HG03108 (cell line): ENCODE data around the gene RAPGEF1.
A peak's percentile ranks its signal among the peaks of the same experiment; 100 is the strongest.

Source experiments
- ATAC-seq: cut with Tn5 transposase; IDR thresholded peaks from one replicate; pipeline ENCODE4 v1.9.1; 2021; ENCODE audit warnings: moderate library complexity; ENCODE audit not compliant: unreplicated experiment

Gene RAPGEF1

DNA sequence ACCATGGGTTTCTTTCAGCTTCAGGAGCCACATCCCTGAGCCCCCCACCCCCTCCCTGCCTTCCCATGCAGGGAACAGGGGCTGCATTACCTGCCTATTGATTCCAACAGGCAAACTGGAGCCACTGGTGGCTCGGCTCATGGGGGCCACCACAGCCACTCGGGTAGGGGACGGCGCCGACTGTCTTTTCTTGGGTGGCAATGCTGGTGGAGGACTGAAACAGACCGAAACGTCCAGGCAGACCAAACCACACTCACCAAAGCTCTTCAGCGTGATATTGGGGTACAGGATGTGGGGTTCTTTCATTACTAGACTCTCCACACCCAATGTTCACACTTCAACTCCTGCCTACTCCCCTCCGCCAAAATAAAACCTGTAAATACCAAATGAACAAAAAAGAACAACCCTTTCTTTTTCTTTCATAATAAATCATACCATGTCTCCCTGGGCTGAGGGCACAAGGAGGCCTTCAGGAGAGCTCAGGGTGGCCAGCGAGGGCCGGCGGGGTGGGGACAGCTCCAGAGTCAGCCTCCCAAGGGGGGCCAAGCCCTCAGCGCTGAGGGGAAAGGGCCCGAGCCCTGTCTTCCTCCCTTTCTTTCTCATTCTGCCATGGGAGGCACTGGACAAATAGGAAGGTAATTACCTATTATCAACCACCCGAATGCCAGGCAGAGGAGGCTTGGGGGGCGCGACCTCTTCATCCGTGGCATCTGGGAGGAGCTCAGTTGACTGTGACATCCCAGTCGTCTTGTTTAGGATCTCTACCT, 111.2 kb downstream of the RAPGEF1 start:
- no peak for ATAC-seq

DNA sequence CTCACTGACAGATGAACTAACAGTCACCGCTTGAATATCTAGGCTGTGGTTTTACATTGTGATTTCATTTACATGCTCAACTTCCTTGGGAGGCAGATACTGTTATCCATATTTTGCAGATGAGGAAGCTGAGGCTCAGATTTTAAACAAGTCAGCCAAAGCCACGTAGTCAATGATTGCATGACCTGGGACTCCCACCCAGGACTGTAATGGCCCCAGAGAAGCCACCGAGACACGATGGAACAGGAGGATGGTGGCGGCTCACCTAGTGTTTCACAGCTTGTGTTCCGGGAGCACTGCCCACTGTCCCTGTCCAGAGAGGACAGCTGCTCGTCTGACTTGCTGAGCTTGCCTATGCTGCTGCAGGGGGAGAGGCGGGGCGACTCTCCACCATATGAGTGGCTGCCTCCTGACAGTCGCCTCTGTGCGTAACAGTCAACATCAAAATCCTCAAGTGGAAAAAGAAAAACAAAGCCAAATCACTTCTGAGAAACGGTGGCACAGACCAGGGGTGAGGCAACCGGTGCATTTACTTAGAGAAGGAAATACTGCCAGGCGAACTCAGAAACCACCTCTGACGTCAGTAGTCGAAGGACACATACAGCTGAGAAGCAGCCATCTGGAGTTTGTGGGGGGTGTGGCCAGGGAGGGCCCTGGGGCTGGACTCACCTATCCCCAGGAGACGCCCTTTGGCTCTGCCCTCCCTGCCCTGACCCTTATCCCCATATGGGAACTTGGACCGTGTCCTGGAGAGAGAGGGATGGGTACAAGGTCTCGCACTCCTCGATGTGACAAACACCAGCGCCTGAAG, 112.0 kb downstream of the RAPGEF1 start:
- peak; percentile 42 for ATAC-seq

DNA sequence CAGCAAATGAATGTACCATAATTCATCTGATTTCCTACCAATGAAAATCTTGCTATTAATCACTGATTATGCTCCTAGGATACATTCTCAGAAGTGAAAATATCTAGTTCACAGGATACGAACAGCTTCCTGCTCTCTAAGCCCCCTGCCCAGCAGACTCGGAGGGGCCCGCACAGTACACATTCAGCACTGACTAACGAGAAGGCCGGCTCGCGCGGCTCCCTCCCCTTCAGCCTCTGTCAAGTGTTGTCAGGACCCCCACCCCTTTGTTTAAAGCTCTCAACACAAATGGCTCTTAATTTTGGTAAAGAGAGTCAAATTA, 112.6 kb downstream of the RAPGEF1 start:
- no peak for ATAC-seq

DNA sequence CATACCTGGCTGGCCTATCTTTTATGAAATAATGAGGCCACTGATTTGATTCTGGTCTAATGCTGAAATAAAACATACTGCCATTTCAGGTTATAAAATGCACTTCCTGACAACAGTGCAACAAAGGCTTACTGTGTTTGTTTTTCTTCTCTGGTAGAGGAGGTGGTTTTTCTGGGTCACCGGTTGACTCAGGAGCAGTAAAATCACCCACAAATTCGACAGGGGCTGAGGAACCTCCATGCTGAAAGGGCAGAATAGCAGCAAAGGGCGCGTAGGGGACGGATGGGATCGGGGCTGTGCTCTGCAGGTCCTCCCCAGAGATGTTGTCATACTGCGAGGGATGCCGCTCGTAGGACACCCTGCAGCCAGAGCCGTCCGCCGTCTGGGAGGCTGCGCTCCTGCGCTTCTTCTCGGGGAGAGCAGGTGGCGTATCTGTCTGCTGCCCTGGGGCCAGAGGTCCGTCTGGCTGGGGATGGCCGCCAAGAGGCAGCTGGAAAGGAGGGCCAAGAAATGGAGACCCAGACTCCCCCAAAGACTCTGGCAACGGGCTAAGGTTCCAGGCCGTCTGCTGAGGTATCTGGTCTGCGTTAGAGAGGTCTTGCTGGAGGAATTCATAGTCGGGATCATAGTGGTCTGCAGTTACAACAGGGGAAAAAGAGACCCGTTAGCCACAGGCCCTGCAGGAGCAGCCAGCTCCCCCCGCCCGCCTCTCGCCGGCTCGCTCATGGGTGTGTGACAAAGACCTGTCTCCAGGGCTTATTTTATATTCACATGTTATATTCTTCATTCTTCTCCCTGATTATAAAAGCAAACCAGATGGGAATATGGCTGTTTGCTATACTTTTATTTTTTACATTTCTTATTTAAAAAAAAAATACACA, 113.8 kb downstream of the RAPGEF1 start:
- no peak for ATAC-seq

DNA sequence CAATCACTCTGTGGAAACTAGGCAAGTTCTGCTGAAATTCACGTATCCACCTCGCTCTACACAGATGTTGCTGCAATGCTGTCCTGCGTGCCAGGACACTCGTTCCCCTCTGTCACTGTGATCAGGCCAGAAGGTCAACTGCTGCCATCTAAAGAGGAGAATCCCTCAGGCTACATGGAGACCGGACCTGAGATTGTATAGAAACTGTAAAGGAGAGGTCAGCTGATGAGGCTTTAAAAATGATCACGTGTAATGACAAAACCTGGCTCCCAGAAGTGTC, 114.4 kb downstream of the RAPGEF1 start:
- no peak for ATAC-seq

DNA sequence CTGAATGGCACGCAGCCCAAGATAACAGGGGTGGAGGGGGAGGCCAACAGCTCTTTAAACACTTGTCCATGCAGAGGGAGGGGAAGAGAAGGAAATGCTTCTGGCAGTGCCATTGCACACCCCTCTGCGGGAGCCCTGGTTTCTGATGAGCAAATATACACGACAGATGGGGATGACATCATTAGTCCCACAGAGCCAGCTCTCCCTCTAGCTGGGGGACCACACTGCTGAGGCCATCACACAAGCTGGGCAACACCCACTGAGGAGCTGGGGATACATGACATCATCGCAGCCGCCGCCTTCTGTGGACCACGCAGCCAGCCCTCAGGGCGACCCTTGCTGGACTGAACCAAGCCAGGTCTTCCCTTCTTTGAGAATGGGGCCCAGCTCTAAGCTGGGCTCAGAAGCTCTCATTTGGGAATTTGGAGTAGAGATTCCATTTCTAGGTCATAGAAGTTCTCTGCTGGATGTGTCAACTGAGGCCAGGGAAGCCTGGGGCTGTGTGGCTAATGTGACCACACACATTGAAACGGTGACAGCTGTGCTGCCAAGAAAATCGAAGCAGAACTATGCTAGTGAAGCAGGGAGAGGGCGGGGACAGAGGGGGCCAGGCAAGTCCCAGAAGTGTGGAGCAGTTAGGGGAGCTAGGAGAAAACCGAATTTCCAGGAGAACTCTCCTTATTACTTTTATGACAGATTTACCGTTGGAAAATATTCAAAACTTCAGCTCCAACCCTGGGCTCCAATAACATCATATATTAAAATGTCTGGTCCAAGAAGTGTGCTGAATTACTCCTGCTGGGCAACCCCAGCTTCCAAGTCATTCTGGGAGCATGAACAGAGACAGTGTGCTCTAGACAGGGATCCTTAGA, 115.0 kb downstream of the RAPGEF1 start:
- no peak for ATAC-seq

DNA sequence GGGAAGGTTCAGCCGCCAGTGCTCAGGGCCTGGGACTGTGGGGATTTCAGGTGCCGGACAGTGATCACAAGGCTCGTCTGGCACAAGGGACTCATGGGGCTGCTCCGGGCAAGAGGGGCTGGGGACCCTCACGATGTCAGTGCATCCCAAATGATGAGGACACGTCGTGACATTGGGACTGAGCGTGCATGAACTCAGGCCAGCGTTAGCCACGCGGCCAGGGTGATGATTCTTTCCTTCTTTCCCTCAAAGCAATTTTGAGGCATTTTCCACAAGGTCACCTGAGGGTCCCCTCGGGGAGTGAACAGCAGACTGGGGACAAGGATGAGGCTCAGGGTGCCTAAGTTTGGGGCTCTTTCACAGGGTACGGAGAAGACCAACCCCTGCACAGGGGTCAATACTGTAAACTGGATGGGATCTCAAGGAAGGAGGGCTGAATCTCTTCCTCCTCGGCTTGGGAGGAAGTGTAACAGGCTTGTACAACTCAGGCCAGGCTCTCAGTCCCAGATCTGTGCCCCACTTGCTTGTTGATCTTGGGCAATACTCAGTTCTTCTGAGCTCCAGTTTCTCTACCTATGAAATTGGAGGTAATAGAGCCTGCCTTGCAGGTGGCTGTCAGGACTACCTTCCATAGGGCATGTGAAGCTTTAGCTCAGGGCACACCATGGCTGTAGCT, 116.1 kb downstream of the RAPGEF1 start:
- no peak for ATAC-seq

DNA sequence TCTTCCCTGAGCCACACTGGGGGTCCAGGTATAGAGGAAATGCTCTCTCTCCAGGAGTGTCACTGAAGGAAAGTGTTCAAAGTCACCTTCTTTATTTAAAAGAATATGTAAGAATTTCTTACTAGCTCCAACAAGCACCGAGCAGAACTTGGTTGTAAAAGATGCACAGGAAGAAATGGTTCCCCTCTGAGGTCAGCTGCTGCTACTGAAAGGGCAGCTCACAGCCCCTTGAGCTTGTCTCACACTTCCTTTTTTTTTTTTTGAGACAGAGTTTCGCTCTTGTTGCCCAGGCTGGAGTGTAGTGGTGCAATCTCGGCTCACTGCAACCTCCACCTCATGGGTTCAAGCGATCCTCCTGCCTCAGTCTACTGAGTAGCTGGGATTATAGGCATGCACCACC, 117.4 kb downstream of the RAPGEF1 start:
- ATAC-seq: no peak

DNA sequence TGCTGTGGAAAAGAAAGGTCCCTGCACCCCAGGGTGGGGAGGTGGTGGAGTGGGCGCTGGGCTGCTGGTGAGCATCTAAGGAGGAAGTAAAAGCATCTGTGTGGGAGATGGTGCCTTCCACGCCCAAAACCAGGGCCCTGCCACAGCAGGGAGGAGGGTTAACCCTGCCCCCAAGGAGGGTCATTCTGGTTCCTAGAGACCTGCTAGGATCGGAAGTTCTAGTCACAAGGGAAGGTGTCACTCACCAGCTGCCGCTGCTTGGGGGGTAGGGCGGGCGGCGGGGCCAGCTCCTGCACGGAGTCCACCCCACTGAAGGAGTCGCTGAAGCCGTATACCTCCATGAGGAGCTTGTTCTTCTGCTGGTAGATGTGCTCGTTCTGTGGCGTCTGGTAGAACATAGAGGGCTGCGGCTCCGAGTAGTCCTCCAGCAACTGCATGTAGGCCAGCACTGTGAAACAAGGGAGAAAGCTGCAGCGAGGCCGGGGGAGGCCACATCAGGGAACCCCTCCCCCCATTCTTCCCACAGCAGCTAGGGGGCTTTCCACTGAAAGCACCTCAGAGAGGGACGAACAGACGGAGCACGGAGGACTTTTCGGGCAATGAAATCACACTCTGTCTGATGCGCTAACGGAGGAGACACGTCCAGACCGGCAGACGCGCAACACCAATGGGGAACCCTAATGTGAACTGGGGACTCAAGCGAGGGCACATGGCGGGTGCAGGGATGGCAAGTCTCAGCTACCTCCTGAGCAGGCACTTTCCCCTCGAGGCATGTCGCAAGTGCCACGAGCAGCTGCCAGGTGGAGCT, 118.1 kb downstream of the RAPGEF1 start:
- ATAC-seq: peak; percentile 38

DNA sequence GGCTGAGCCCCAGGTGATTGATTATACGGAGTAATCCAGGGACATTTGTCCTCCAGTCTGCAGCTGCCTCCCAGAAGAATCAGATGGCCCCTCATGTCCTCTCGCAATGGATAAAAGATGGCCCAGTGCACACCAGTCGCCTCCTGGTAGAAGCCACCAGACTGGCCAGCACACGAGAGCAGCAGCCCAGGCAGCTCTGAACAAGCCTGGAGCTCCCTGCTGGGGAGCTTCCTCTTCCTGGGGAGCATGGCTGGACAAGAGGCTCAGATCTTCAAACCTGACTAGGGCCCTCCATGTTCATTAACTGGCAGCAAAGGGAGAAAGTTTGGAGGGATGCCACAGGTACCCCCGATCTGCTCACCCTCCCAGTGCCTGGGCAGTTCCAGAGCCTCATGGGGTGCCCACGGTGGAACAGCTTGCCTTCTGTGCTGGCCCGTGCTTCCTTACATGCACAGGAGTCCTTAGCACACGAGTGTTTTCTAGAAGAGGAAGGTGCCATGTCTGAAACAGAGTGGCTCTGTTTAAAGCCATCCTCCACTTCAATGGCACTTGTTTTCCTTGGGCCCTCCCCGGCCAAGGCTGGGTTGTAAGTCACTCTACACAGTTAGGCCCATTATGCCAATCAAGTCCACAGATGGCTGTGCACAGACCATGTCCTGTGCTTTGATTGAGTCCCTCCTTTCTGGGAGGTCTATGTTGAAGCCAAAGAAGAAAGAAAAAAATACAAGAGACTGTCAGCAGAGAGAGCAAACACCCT, 118.9 kb downstream of the RAPGEF1 start:
- ATAC-seq: peak; percentile 7

DNA sequence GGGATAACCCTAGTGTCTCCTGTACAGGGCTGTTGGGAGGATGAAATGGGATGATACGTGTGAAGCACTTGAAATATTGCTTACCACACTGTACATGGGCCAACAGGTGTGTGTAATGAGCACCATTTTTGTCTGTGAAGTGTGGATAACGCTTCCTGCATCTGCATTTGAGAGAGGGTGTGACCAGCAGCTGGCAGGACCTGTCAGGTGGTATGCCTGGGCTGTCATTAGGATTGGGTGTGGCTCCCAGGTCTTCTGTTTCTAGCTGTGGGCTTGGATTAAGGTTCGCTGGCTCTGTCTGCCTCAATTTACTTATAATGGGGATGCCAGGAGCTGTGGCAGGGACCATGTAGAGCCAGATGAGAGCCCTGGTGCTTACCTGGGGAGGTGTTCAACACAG, 120.2 kb downstream of the RAPGEF1 start:
- ATAC-seq: no peak

DNA sequence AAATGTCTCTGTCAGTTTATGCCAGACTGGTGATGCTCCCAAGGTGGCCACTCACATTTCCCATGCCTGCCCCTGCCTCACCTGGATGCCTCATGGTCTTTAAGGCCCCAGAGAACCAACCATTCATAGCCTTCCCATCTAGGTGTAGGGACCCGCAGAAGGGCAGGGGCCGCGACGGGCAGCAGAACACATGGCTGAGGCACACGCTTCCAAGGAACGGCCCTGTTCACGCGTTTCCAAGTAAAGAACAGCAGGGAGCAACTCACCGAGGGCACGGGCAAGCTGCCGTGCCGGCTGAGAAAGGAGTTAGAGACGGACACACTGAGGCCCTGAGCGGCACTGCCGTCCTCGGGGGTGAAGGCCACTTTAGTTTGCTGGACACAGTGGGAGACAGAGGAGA, 121.1 kb downstream of the RAPGEF1 start:
- no peak for ATAC-seq

DNA sequence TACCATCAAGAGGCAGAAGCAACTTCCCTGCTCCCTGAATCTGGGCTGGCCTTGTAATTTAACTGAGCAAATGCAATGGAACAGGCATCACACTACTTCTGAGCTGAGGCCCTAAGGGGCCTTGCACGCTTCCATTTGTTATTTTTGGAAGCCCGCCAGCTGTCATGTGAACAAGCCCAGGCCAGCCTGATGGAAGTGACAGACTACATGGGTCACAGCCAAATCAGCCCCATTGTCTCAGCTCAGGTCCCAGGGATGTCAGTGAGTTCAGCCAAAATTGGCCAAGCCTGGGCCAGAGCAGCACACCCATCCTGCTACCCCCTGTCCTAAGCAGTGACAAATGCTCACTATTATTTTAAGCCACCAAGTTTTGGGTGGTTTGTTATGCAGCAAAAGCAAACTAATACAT, 121.8 kb downstream of the RAPGEF1 start:
- no peak for ATAC-seq

DNA sequence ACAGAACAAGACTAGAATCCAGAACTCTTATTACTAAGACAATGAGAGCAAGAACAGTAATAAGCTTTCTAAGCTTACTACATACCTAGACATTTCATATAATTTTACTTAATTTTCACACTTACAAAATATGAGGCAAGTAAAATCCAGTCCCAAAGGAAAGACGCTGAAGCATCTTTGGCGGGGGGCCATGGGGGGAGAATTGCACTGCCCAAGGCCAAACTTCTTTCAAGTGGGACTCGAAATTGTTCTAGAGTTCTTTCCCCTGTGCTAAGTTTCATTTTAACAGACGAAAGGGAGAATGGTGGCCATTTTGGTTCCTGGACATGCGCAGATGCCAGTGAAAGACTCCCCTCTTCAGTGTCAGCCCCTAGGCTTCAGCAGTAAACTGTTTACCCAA, 122.3 kb downstream of the RAPGEF1 start:
- no peak for ATAC-seq

DNA sequence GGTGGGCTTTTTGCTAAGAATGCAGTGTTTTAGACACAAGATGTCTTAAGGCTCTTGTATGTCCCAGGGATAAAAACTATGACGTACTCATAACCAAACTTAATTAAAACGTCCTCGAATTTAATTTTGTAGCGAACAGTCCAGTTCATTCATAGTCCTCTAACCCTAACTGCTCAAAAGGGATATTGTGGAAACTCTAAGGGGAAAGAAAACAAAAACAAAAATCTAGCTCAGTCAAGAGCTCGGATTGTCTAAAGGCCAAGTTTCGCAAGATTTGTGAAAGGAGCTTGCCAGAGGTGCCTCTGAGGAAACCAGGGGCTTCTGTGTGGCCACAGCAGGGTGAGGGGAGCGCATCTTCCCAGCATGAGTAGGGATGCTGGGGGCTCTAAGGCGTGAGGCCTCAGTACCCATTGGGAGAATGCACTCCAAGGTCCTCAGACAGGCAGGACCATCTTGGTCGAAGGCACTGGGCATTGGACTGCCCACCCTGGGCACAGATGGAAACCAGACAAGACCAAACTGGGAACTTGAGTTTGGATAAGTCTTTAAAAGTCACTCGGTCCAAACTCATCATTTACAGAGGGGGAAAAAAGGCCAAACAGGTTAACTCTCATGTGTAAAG, 122.8 kb downstream of the RAPGEF1 start:
- ATAC-seq: no peak

DNA sequence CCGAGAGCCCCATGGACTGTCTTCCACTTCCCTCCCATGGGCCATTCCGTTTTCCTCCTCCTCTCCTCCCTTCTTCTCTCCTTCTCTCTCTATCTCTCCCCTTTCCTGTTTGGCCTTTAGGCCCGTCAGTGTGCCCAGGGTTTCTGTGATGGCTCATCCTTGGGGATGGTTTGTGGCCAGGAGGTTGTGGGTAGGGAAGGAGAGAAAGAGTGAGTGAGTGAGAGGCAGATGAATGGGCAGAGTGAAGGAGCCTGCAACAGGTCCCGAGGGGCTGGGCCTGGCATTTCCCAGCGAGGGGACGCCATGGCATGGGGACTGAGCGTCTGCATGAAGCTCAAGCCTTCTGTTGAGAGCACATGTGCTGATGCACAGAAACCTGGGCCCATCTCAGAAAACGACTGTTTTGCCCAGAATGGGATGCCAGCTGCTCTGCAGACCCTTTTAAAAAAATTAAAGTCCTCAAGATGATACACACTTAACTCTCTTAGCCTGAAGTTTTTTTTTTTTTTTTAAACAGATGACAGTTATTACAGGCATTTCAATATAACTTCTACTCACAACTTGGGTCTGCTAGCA, 125.4 kb downstream of the RAPGEF1 start:
- no peak for ATAC-seq

DNA sequence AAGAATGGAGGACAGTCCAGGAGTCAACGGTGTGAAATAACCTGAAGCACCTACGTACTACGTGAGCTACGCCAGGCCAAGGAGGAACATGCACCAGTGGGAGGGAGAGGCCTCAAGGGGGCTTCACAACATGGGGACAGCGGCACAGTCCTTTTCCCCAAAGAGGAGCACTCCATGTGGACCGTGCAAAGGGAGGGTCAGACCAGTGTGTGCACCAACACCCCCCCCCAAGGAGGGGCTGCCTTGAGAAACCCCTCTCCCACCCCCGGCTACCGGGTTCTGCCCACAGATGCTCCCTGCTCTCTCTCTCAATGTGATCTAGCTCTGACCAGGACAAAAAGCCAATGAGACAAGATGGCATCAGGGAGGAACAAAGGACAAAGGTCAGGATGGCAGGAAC, 126.0 kb downstream of the RAPGEF1 start:
- ATAC-seq: no peak

DNA sequence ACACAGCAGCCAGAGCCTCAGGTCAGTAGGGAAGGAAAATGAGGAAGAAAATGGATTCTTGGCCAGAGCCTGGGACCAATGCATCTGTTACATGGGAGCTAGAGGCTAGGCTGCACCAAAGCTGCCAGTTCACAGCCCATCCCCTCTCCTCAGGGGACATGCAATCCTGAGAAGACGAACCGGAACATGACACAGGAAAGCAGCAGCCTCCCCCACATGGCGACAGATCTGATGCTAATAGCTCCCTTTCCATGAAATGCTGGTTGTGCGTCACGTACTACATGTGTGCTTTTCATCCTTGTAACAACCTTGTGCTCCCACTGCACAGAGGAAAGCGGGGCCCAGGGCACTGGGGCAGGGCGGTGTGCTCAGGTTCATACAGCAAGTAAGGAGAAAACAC, 127.0 kb downstream of the RAPGEF1 start:
- no peak for ATAC-seq
